Stimulated activated CD4-positive, alpha-beta T cell treated with anti-CD3 and anti-CD28 coated beads, Interleukin-2, amount 100 ng/mL, for 24 hours (primary cell): ENCODE data around the gene MOV10L1.
A peak's percentile ranks its signal among the peaks of the same experiment; 100 is the strongest.
"Not testable (repeated sequence)": the region's sequence is repeated elsewhere in the genome, so short reads cannot be mapped to it uniquely, and the experiment has no call there.

Source experiments
- DNase-seq, 2 donors: peaks; one replicate each; pipeline ENCODE4 v3.0.0-alpha.2; 2020

The MOV10L1 gene

GRCh38 chr22:50138988-50139387 lies 49.2 kb downstream of the MOV10L1 start:
- DNase-seq, result no peak

DNA sequence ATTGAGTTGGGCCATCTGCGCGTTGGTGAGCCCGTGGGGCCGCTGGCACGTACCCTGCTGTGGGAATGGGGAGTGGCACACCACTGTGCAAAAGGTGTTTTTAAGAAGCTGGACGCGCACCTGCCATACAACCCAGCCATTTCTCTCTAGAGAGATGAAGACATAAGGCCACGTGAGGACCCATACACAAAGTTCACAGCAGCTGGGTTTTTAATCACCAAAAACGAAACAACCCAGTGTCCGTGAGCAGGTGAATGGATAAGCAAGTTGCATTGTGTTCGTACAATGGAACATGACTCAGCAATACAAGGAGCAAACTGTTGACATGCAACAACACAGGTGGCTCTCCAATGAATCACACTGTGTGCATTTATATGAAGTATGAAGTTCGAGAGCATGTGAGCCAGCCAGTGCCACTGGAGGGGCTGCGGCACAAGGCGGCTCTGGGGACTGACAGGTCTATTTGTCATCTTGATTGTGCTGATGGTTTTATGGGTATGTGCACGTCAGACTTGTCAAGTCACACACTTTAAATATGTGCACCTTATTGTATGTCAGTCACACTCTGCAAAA lies 50.1 kb downstream of the MOV10L1 start:
- DNase-seq, result no peak

DNA sequence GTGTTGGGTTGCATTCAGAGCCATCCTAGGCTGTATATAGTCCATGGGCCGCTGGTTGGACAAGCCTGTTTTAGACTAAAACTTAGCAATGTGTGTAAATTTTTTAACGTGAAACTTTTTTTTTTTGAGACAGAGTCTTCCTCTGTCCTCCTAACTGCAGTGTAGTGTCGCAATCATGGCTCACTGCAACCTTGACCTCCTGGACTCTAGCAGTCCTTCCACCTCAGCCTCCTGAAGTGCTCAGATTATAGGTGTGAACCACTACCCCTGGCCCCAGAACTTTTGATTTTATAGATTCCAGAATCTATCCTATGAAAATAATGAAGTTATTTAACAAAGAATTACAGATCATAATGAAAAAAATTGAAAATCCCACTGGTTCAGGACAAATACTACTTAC lies 50.8 kb downstream of the MOV10L1 start:
- no peak for DNase-seq

DNA sequence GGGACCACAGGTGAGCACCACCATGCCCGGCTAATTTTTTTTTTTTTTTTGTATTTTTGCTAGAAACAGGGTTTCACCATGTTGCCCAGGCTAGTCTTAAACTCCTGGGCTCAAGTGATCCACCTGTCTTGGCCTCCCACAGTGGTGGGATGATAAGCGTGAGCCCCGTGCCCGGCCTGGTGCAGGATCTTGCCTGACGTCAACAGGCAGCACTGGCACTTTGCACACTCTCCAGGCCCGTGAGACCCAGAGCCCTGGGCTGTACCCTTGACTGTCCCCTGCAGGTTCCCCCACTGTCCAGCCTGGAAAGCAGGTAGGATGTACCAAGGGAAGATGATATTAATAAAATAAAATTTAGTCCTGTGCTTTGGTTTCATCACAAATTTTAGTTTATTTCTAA lies 51.7 kb downstream of the MOV10L1 start:
- no peak for DNase-seq

- DNase-seq, result no peak
Measured at GRCh38 chr22:50141891-50142363, 52.1 kb downstream of the MOV10L1 start.

GRCh38 chr22:50143096-50143495 lies 53.3 kb downstream of the MOV10L1 start:
- no peak for DNase-seq

GRCh38 chr22:50144005-50144614 lies 54.3 kb downstream of the MOV10L1 start:
- DNase-seq, result no peak

DNA sequence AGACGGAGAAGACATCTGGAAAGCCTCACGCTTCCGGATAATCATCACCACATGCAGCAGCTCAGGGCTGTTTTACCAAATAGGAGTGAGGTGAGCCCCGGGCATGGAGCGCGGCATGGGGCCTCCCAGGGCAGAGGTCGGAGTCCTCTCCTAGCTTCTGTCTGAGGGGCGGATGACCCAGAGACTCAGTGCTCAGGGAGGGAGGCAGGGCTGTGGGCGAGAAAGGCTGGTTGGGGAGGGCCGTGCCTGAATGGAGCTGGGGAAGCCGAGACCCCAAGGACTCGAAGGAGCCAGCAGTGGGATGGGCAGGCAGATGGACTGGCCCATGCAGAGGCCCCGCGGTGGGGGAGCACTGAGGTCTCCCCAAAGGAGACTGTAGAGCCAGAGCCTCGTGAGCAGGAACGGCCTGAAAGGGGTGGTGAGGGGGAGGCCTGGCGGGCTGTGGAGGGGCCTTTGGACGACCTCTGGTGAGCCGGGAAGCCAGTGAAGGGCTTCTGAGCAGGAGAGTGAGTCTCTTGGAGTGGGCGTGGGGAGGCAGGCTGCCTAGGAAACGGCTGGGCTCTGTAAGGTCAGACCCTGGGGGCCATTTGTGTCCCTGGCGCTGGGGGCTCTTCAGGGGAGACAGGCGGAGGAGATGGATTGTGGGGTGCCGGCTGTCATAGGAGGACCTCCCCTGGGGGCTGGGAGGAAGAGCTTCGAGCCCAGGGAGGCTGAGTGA lies 56.1 kb downstream of the MOV10L1 start:
- no peak for DNase-seq

- DNase-seq, result no peak
Measured at GRCh38 chr22:50146439-50147238, 56.8 kb downstream of the MOV10L1 start.

GRCh38 chr22:50147258-50148165 lies 57.7 kb downstream of the MOV10L1 start:
- DNase-seq, result not testable (repeated sequence)

- no peak for DNase-seq
Measured at GRCh38 chr22:50148166-50148500, 58.3 kb downstream of the MOV10L1 start.

- peak; percentile 77 to 78 for DNase-seq
Measured at GRCh38 chr22:50148991-50149721, 59.4 kb downstream of the MOV10L1 start.

GRCh38 chr22:50150161-50151129 lies 60.6 kb downstream of the MOV10L1 start:
- DNase-seq, result no peak

- DNase-seq, result no peak
Measured at GRCh38 chr22:50151571-50152537, 62.0 kb downstream of the MOV10L1 start.

DNA sequence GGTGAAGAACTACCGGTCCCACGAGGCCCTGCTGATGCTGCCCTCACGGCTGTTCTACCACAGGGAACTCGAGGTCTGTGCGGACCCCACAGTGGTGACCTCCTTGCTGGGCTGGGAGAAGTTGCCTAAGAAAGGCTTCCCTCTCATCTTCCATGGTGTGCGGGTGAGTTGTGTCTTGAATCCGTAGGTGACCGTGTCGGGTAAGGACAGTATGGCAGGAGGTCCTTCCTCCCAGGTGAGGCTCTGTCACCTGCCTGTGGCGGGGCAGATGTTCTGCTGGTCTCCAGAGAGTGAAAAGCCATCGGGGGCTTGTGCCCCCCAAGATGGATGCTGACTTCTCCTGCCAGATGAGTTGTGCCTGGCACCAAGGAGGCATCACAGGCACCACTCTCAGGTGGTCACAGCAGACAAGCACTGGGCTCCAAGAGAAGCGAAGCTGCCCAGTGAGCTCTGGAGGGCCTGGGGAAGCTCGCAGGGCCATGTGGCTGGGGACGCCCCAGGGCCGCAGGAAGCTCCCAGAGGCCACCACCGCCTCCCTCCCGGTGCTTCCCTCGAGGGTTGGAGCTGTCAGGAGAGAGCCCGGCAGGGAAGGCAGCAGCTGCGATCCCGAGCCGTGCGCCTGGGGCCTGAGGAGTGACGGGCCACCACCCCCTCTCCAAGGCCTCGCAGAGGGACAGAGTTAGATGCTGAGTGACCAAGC lies 63.4 kb downstream of the MOV10L1 start:
- no peak for DNase-seq

GRCh38 chr22:50153756-50154140 lies 63.9 kb downstream of the MOV10L1 start:
- no peak for DNase-seq

DNA sequence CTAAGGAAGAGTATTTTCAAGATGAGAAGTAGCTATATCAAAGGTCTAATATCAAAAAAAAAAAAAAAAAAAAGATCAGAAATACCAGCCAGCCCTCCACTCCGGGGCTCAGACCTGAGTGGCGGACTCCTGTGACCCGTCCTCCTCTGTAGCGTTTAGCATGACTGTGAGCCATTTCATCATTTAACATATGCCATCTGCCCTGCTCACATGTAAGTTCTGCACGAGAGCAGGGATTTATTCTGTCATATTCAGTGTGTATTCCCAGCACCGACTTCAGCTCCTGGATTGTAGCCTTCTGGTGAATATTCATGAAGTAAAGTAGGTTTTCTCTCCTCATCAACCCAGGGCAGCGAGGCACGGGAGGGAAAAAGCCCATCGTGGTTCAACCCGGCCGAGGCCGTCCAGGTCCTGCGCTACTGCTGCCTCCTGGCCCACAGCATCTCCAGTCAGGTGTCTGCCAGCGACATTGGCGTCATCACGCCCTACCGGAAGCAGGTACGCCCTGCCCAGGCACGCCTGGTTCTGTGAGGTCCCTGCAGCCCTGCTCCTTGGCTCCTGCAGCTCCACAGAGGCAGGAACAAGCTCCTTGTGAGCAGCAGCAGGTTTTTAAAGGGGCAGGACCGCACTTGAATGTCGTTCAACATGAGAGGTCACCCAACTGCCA lies 68.0 kb downstream of the MOV10L1 start:
- no peak for DNase-seq

GRCh38 chr22:50160947-50161346 lies 71.1 kb downstream of the MOV10L1 start:
- no peak for DNase-seq
